Tibial artery (tissue), 4 donors: ENCODE results near the gene SLC6A7.

ENCODE experiments used
- DNase-seq, 2 donors: peaks; one replicate each; pipeline ENCODE4 v3.0.0-alpha.2; 2019
- H3K27ac ChIP-seq, 2 donors: fragments of 200-600 bp; sonication (generic) in 1 of 2; 1 replicate in 1 of 2; 2 replicates in 1 of 2; pipeline ENCODE4 v1.5.1; 2018 to 2019; ENCODE audit warnings: mild to moderate bottlenecking in 1 of 2
- H3K27me3 ChIP-seq, 2 donors: fragments of 200-600 bp; sonication (generic) in 1 of 2; one replicate each; pipeline versions ENCODE4 v1.5.1 to v1.6.0; 2016 to 2019
- H3K36me3 ChIP-seq, 3 donors: fragments of 200-600 bp; sonication (generic) in 2 of 3; one replicate each; pipeline ENCODE4 v1.5.1; 2016 to 2019; ENCODE audit warnings: mild to moderate bottlenecking in 2 of 3
- H3K4me1 ChIP-seq, 4 donors: fragments of 200-600 bp; sonication (generic) in 2 of 4; 1 replicate in 3 of 4; 2 replicates in 1 of 4; pipeline ENCODE4 v1.5.1; 2016 to 2019
- H3K4me3 ChIP-seq, 2 donors: fragments of 200-600 bp; sonication (generic) in 1 of 2; 1 replicate in 1 of 2; 2 replicates in 1 of 2; pipeline ENCODE4 v1.5.1; 2018 to 2019; ENCODE audit warnings: mild to moderate bottlenecking in 2 of 2
- H3K9me3 ChIP-seq, 3 donors: fragments of 200-600 bp; sonication (generic) in 1 of 3; one replicate each; pipeline ENCODE4 v1.5.1; 2016 to 2019
- intact Hi-C: fragments of 100-400 bp; cut with DNase I; formaldehyde crosslinking; loops from one replicate; pipeline ENCODE4 v1.15.0; 2023; ENCODE audit warnings: low total_unique reads
- TF ChIP-seq, protein P1 (sequence below), 2 experiments: fragments of 200-600 bp in 1 of 2; fragments of 450-650 bp in 1 of 2; IDR thresholded peaks; one replicate each; pipeline ENCODE4 v1.5.1; 2017 to 2019; ENCODE audit warnings: antibody characterized with exemption in 2 of 2, mild to moderate bottlenecking in 1 of 2, moderate library complexity in 1 of 2

Gene SLC6A7

DNA sequence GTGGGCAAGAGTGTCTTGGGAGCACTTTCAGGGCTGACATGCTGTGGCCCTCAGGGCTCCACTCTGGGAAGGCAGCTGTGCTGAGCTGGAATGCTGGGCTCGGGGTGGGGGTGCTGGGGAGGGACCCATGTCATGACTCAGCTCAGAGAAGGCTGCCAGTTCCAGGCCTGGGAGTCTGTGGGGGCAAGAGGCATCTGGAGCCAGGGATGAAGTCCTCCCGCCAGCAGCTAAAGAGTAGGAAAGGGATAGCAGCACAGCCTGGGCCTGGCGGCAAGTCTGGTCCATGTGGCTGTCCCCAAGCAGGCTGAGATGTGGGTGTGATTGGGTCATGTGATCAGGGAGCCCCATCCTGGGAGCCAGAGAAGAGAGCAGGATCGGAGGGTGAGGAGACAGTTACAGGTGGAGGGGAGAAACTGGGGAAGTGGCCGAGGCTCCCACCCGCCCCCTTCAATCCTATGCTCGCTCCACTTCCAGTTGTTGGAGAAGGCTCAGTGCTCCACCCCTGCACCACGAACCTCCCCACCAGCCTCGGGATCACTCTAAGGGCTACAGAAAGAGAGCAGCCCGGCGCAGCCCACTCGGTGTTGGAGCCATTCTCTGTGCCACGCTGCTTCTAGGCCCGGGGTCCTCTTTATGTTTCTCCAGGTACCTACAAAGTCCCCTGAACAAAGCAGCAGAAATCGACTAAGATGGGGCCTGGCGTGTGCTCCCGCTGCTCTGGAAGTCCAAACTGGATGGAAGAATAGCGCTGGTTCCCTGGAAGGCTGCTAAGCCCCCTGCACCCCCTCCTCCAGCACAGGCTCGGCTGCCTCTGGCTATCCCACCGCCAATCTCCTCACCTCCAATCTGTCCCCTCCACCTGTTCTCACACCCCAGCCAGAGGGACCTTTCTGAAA lies 46.3 kb upstream of the SLC6A7 start:
- TF ChIP-seq, protein P1, sequence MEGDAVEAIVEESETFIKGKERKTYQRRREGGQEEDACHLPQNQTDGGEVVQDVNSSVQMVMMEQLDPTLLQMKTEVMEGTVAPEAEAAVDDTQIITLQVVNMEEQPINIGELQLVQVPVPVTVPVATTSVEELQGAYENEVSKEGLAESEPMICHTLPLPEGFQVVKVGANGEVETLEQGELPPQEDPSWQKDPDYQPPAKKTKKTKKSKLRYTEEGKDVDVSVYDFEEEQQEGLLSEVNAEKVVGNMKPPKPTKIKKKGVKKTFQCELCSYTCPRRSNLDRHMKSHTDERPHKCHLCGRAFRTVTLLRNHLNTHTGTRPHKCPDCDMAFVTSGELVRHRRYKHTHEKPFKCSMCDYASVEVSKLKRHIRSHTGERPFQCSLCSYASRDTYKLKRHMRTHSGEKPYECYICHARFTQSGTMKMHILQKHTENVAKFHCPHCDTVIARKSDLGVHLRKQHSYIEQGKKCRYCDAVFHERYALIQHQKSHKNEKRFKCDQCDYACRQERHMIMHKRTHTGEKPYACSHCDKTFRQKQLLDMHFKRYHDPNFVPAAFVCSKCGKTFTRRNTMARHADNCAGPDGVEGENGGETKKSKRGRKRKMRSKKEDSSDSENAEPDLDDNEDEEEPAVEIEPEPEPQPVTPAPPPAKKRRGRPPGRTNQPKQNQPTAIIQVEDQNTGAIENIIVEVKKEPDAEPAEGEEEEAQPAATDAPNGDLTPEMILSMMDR (IDR thresholded peaks at IDR 0.05): no peak
- Histone ChIP-seq H3K9me3 (no peaks in the 10 kb centered on the region), H3K36me3 (peaks cover 0 to 12% (median 0%) of the 10 kb centered on the region in 3 donors), H3K4me1 (peaks cover 11 to 99% (median 91%) of the 10 kb centered on the region in 4 donors), H3K27me3 (no peaks in the 10 kb centered on the region), H3K4me3 (peak overlapping the region; percentile 37 to 41), H3K27ac (peak overlapping the region; percentile 89 to 98)
- intact Hi-C loops: no loop called here
- DNase-seq: peak; percentile 91 to 96

DNA sequence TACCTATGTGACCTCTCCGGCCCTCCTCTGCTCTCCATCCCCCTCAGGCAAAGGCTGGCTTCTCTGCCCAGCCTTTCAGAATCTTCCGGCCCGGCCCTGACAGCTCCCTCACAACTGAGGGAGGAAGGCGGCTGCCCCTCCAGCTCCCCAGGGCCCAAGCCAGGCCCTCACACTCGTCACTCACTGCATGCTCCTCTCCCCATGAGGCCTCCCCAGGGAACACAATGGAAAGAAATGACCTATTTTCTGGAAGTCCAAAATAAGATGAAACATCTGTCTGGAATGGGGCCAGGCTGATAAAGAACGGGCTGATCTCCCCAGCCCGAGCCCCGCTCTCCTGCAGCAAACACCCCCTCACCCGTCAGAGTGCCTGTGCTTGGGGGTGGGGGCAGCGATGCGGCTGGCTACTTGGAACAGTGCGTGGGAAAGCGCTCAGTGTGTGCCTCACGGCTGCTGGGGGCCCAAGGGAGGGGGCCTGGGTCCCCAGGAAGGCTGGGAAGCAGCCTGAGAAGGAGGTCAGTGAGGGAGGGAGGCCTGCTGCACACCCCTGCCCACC lies 45.5 kb upstream of the SLC6A7 start:
- Histone ChIP-seq H3K4me1 (peaks cover 11 to 99% (median 92%) of the 10 kb centered on the region in 4 donors), H3K36me3 (peaks cover 0 to 12% (median 0%) of the 10 kb centered on the region in 3 donors), H3K4me3 (peak overlapping the region; percentile 37 to 41), H3K27ac (peak overlapping the region; percentile 89 to 98), H3K27me3 (no peaks in the 10 kb centered on the region), H3K9me3 (no peaks in the 10 kb centered on the region)
- TF ChIP-seq, protein P1 (IDR thresholded peaks at IDR 0.05): no peak
- intact Hi-C loops: no loop called here
- DNase-seq: peak; percentile 74 to 92

DNA sequence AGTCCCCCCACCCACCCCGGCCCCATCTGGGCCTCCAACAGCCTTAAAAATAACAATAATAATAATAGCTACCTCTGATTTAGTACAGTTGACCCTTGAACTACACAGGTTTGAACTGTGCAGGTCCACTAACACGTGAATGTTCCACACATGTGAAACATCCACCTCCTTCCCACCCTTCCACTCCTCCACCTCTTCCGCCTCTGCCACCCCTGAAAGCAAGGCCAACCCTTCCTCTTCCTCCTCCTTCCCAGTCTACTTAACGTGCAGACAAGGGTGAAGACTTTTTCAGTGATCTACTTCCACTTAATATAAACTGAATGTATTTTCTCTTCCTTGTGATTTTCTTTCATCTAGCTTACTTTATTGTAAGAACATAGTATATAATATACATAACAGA lies 45.0 kb upstream of the SLC6A7 start:
- peaks cover 11 to 99% (median 92%) of the 10 kb centered on the region in 4 donors for H3K4me1 ChIP-seq
- H3K27ac ChIP-seq: peak overlapping the region; percentile 89 to 98
- no peaks in the 10 kb centered on the region for H3K27me3 ChIP-seq
- peaks cover under 1 to 12% (median under 1%) of the 10 kb centered on the region in 3 donors for H3K36me3 ChIP-seq
- H3K4me3 ChIP-seq: peak overlapping the region; percentile 37 to 41
- no peaks in the 10 kb centered on the region for H3K9me3 ChIP-seq
- intact Hi-C loops: no loop called here
- TF ChIP-seq, protein P1 (IDR thresholded peaks at IDR 0.05): no peak
- DNase-seq: no peak

- no peak for DNase-seq
- intact Hi-C loops: no loop called here
- H3K9me3 ChIP-seq: no peaks in the 10 kb centered on the region
- H3K27ac ChIP-seq: peak overlapping the region; percentile 89 to 98
- H3K27me3 ChIP-seq: no peaks in the 10 kb centered on the region
- H3K4me1 ChIP-seq: peaks cover under 1 to 99% (median 92%) of the 10 kb centered on the region in 4 donors
- TF ChIP-seq, protein P1 (IDR thresholded peaks at IDR 0.05): no peak
- peaks cover 9 to 11% (median 10%) of the 10 kb centered on the region in 3 donors for H3K36me3 ChIP-seq
- peak overlapping the region; percentile 71 to 73 for H3K4me3 ChIP-seq
These were observed 43.6 kb upstream of the SLC6A7 start for GRCh38 chr5:150146235-150146634.

GRCh38 chr5:150146862-150147601 lies 42.8 kb upstream of the SLC6A7 start:
- H3K27ac ChIP-seq: peak overlapping the region; percentile 89 to 98

More at GRCh38 chr5:150146862-150147601, 42.8 kb upstream of the SLC6A7 start:
- Histone ChIP-seq H3K9me3 (no peaks in the 10 kb centered on the region), H3K4me3 (peak overlapping the region; percentile 71 to 73), H3K36me3 (peaks cover 9 to 14% (median 12%) of the 10 kb centered on the region in 3 donors), H3K27me3 (no peaks in the 10 kb centered on the region), H3K4me1 (peaks cover 0 to 99% (median 91%) of the 10 kb centered on the region in 4 donors)
- DNase-seq: no peak
- TF ChIP-seq, protein P1 (IDR thresholded peaks at IDR 0.05): no peak
- intact Hi-C loops: no loop called here
